Measurements from ENCODE around the gene NPHP1. TPM values are rescaled to one million over a fixed set of nuclear protein-coding genes. Genes with fewer than 3 reads are reported as not detected.
"Not testable (repeated sequence)": the region's sequence is repeated elsewhere in the genome, so short reads cannot be mapped to it uniquely, and the experiment has no call there.

NPHP1 gene
- total RNA-seq = 8.3 TPM

- peak; percentile 92 for DNase-seq (ENCODE audit: low spot score)
- intact Hi-C loops (cut with DNase I) = no loop called here
- peak; percentile 99 for ATAC-seq
Observed at GRCh38 chr2:110204408-110205385, at the start of gene NPHP1. NPHP1 (minus strand) TSS chr2:110205013; CDS start chr2:110204968, 45 bp downstream.

GRCh38 chr2:110248081-110248795 lies 43.4 kb upstream of the NPHP1 start:
- ATAC-seq (peak; percentile 92), DNase-seq (ENCODE audit: low spot score) (peak; percentile 55)
- intact Hi-C loops (cut with DNase I) = not testable (repeated sequence)

- DNase-seq (ENCODE audit: low spot score); intact Hi-C loops (cut with DNase I): not testable (repeated sequence)
- ATAC-seq = peak; percentile 60
Observed at GRCh38 chr2:110245488-110246435, 40.9 kb upstream of the NPHP1 start.

- intact Hi-C loops (cut with DNase I); DNase-seq (ENCODE audit: low spot score); ATAC-seq: not testable (repeated sequence)
Observed at GRCh38 chr2:110243283-110243682, 38.5 kb upstream of the NPHP1 start.

- intact Hi-C loops (cut with DNase I); ATAC-seq; DNase-seq (ENCODE audit: low spot score): not testable (repeated sequence)
Observed at GRCh38 chr2:110234514-110234913, 29.7 kb upstream of the NPHP1 start.

- DNase-seq (ENCODE audit: low spot score); intact Hi-C loops (cut with DNase I); ATAC-seq: not testable (repeated sequence)
Observed at GRCh38 chr2:110229886-110230285, 25.1 kb upstream of the NPHP1 start.

- intact Hi-C loops (cut with DNase I); ATAC-seq; DNase-seq (ENCODE audit: low spot score): not testable (repeated sequence)
Observed at GRCh38 chr2:110222626-110223025, 17.8 kb upstream of the NPHP1 start.

GRCh38 chr2:110221938-110222337 lies 17.1 kb upstream of the NPHP1 start:
- no peak for ATAC-seq
- no peak for DNase-seq (ENCODE audit: low spot score)
- intact Hi-C loops (cut with DNase I) = no loop called here

- intact Hi-C loops (cut with DNase I) = no loop called here
- DNase-seq (ENCODE audit: low spot score) = no peak
- ATAC-seq = no peak
Observed at GRCh38 chr2:110220190-110220564, 15.4 kb upstream of the NPHP1 start.

- intact Hi-C loops (cut with DNase I) = no loop called here
- no peak for DNase-seq (ENCODE audit: low spot score)
- ATAC-seq = no peak
Observed at GRCh38 chr2:110219496-110220189, 14.8 kb upstream of the NPHP1 start.

- ATAC-seq; intact Hi-C loops (cut with DNase I); DNase-seq (ENCODE audit: low spot score): not testable (repeated sequence)
Observed at GRCh38 chr2:110218889-110219288, 14.1 kb upstream of the NPHP1 start.

GRCh38 chr2:110216803-110217202 lies 12.0 kb upstream of the NPHP1 start:
- intact Hi-C loops (cut with DNase I) = no loop called here
- ATAC-seq = no peak
- no peak for DNase-seq (ENCODE audit: low spot score)

GRCh38 chr2:110216199-110216598 lies 11.4 kb upstream of the NPHP1 start:
- intact Hi-C loops (cut with DNase I) = no loop called here
- ATAC-seq (no peak), DNase-seq (ENCODE audit: low spot score) (no peak)

- DNase-seq (ENCODE audit: low spot score) (no peak), ATAC-seq (no peak)
- intact Hi-C loops (cut with DNase I) = no loop called here
Observed at GRCh38 chr2:110215566-110216158, 10.8 kb upstream of the NPHP1 start.

- intact Hi-C loops (cut with DNase I) = no loop called here
- ATAC-seq = no peak
Observed at GRCh38 chr2:110215091-110215490, 10.3 kb upstream of the NPHP1 start.

GRCh38 chr2:110213522-110213921 lies 8.7 kb upstream of the NPHP1 start:
- intact Hi-C loops (cut with DNase I); DNase-seq (ENCODE audit: low spot score); ATAC-seq: not testable (repeated sequence)

More at GRCh38 chr2:110215091-110215490, 10.3 kb upstream of the NPHP1 start:
- no peak for DNase-seq (ENCODE audit: low spot score)

GRCh38 chr2:110211938-110212858 lies 7.4 kb upstream of the NPHP1 start, which contains the start of gene MTLN:
MTLN (minus strand) TSS chr2:110212547; CDS start chr2:110212525, 22 bp downstream.
- intact Hi-C loops (cut with DNase I) = no loop called here
- peak; percentile 97 for ATAC-seq
- DNase-seq (ENCODE audit: low spot score) = peak; percentile 82

Data from sciatic nerve (tissue), 2 donors.